ENCODE results near the gene MAPRE2.

The MAPRE2 gene

GRCh38 chr18:35186291-35187034, 145.2 kb downstream of the MAPRE2 start:
- DNase-seq = no peak

DNA sequence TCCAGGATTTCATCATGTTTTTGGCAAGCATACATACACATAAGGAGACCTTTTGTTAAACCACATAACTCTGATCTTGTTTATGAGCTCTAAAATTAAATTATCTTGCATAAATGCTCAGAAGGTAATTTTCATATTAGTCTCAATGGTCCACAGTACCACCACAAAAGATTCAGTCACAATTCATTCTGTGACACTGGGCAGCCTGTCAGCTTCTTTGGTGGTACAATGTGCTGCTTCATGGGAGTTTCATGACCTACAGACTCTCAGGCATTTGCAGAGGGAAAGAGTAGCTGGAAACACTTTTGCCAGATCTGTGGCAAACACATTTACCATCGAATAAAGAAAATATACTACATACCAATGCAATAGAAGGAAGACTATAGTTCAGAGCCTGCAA, 148.3 kb downstream of the MAPRE2 start:
- DNase-seq = no peak

DNA sequence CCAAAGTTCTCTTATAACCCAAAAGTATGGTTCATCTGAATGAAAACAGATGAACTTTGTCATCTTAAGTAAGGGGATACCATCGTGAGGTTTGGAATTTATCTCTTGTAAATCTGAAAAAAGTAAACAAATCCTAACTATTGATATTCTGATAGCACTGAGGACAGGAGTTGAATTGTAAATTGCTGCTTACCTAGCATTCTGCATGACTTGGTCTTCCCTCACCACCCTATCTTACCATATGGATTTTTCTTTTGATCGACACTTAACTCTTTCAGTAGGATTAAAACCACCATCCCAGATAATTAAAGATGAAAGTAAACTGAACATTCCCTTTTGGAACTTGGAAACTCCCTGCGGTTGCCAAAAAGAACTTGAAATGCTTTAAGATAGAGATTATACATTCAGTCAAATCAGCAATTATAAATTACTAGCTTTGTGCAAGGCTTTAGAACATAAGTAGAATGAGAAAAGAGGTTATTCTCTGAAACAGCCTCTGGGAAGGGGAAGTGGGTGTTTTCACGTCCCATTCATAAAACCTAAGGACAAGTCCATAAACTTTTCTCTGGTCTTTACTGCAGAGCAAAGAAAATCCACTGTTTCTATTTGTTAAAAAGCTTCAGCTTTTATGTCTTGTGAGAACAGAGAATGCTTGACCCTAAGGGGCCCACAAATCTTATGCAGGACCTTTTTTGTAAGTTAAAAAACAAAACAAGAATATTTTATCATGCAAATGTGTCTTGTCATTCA, 149.9 kb downstream of the MAPRE2 start:
- DNase-seq = no peak

GRCh38 chr18:35191698-35192025, 150.4 kb downstream of the MAPRE2 start:
- DNase-seq = no peak

DNA sequence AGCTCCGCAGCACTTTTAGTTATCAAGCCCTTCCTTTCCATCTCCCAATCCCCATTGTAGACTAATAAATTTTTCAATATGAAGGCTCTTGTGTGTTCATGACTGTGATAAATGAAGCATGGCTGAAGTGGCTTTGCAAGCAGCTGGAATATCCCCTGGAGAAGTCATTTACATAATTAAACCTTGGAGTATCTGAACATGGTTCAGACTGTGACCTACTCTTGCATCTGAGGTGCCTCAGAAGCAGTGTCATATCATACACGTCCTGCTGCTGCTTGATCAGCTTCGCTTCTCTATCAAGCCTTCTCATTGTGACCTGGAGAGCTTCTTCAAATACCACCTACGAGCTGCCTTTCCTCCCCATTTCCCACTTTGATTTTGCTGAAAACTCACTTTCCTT, 151.2 kb downstream of the MAPRE2 start:
- no peak for DNase-seq

Data from stimulated activated CD4-positive, alpha-beta T cell treated with anti-CD3 and anti-CD28 coated beads, Interleukin-4, amount 100 ng/mL, for 4 hours (primary cell).